Measurements from ENCODE around the gene SYTL1. TPM values are rescaled to one million over a fixed set of nuclear protein-coding genes. Genes with fewer than 3 reads are reported as not detected.
A peak's percentile ranks its signal among the peaks of the same experiment; 100 is the strongest.

SYTL1 gene
- total and polyA plus RNA-seq, 9 donors = 0.15 to 20.9 (median 2.6) TPM

GRCh38 chr1:27388337-27389005 is 46.6 kb downstream of the SYTL1 start:
- Histone ChIP-seq H3K36me3 (no peaks in the 10 kb centered on the region), H3K27me3 (no peaks in the 10 kb centered on the region), H3K4me1 (ENCODE audit: insufficient read depth) (peaks cover 11% of the 10 kb centered on the region), H3K9me3 (no peaks in the 10 kb centered on the region), H3K4me3 (no peak overlapping the region), H3K27ac (no peak overlapping the region)
- 35 to 41% (median 36%) methylated on average over 5 of the region's 5 CpGs for WGBS, 3 donors
- TF ChIP-seq CTCF (IDR thresholded peaks at IDR 0.05) = peak; percentile 45 to 73 (median 68)
- no peak for TF ChIP-seq EP300 (IDR thresholded peaks at IDR 0.05)
- TF ChIP-seq POLR2A (IDR thresholded peaks at IDR 0.05) = no peak
- intact Hi-C loops (cut with DNase I) = no loop called here
- peak; percentile 60 to 77 (median 70) for DNase-seq

GRCh38 chr1:27391511-27392095 is 49.8 kb downstream of the SYTL1 start:
- Histone ChIP-seq H3K27me3 (no peaks in the 10 kb centered on the region), H3K4me1 (ENCODE audit: insufficient read depth) (peaks cover 11% of the 10 kb centered on the region), H3K9me3 (no peaks in the 10 kb centered on the region), H3K27ac (no peak overlapping the region), H3K36me3 (no peaks in the 10 kb centered on the region), H3K4me3 (no peak overlapping the region)
- WGBS, 3 donors = 8 to 10% (median 9%) methylated on average over 13 of the region's 13 CpGs
- peak in 4 of 5 donors; percentile 47 to 63 (median 57) for DNase-seq
- TF ChIP-seq CTCF (IDR thresholded peaks at IDR 0.05) (no peak), POLR2A (IDR thresholded peaks at IDR 0.05) (no peak), EP300 (IDR thresholded peaks at IDR 0.05) (no peak)
- intact Hi-C loops (cut with DNase I) = loop anchor here (2.0 to 10.0 kb wide), 6 partner anchors 33 to 287 kb away; no protein-coding TSS in a partner anchor

- peaks cover 11% of the 10 kb centered on the region for H3K4me1 ChIP-seq (ENCODE audit: insufficient read depth)
- H3K27me3 ChIP-seq = no peaks in the 10 kb centered on the region
- H3K36me3 ChIP-seq = no peaks in the 10 kb centered on the region
- peak within 1 kb of the TSS; percentile 39 to 67 for H3K27ac ChIP-seq
- TF ChIP-seq POLR2A (IDR thresholded peaks at IDR 0.05) (no peak), CTCF (IDR thresholded peaks at IDR 0.05) (peak; percentile 37 to 68 (median 55))
- DNase-seq = peak; percentile 87 to 95 (median 91)
- H3K9me3 ChIP-seq = no peaks in the 10 kb centered on the region
- H3K4me3 ChIP-seq = peak within 1 kb of the TSS; percentile 46
- intact Hi-C loops (cut with DNase I) = loop anchor here (5.0 to 10.0 kb wide), 5 partner anchors 35 to 287 kb away; no protein-coding TSS in a partner anchor
- WGBS, 3 donors = 1 to 3% (median 2%) methylated on average over 33 to 69 of the region's 69 CpGs
Observed at GRCh38 chr1:27392096-27392777, 50.4 kb downstream of the SYTL1 start, which contains the start of gene GPR3. GPR3 (plus strand) TSS chr1:27392622; CDS start chr1:27393799, 1,177 bp downstream.

GRCh38 chr1:27392778-27393635 is 51.2 kb downstream of the SYTL1 start:
- H3K4me3 ChIP-seq = peak overlapping the region; percentile 46
- H3K36me3 ChIP-seq = no peaks in the 10 kb centered on the region
- no peaks in the 10 kb centered on the region for H3K9me3 ChIP-seq
- no peak for TF ChIP-seq POLR2A (IDR thresholded peaks at IDR 0.05)
- TF ChIP-seq EP300 (IDR thresholded peaks at IDR 0.05) = no peak
- TF ChIP-seq CTCF (IDR thresholded peaks at IDR 0.05) = no peak
- 36 to 49% (median 38%) methylated on average over 21 to 30 of the region's 30 CpGs for WGBS, 3 donors
- no peaks in the 10 kb centered on the region for H3K27me3 ChIP-seq
- peaks cover 11% of the 10 kb centered on the region for H3K4me1 ChIP-seq (ENCODE audit: insufficient read depth)
- H3K27ac ChIP-seq = peak overlapping the region; percentile 39 to 67
- intact Hi-C loops (cut with DNase I) = loop anchor here (5.0 to 10.0 kb wide), 5 partner anchors 36 to 288 kb away; no protein-coding TSS in a partner anchor
- no peak for DNase-seq

Measured in ovary (tissue), 9 donors.